ENCODE results near the gene UBE2QL1. TPM values are rescaled to one million over a fixed set of nuclear protein-coding genes. Genes with fewer than 3 reads are reported as not detected.

Gene UBE2QL1
- total RNA-seq, 4 donors from 2014 or later = 0.22 to 1.0 (median 0.50) TPM

GRCh38 chr5:6539060-6539459 is 90.4 kb downstream of the UBE2QL1 start:
- Histone ChIP-seq H3K36me3 (no peaks in the 10 kb centered on the region), H3K4me3 (no peak overlapping the region), H3K27ac (no peak overlapping the region), H3K27me3 (no peaks in the 10 kb centered on the region), H3K4me1 (no peaks in the 10 kb centered on the region), H3K9me3 (no peaks in the 10 kb centered on the region)
- WGBS, 2 donors = 92 to 93% methylated on average over 1 of the region's 1 CpG
- no peak for TF ChIP-seq POLR2A (IDR thresholded peaks at IDR 0.05)
- TF ChIP-seq CTCF (IDR thresholded peaks at IDR 0.05) = no peak
- no peak for TF ChIP-seq EP300 (IDR thresholded peaks at IDR 0.05)
- no peak for DNase-seq (ENCODE audit: low spot score in 2 of 2)

GRCh38 chr5:6540111-6540827 is 91.6 kb downstream of the UBE2QL1 start:
- Histone ChIP-seq H3K27me3 (no peaks in the 10 kb centered on the region), H3K27ac (no peak overlapping the region), H3K4me1 (no peaks in the 10 kb centered on the region), H3K4me3 (no peak overlapping the region), H3K36me3 (no peaks in the 10 kb centered on the region), H3K9me3 (no peaks in the 10 kb centered on the region)
- no peak for TF ChIP-seq CTCF (IDR thresholded peaks at IDR 0.05)
- no peak for TF ChIP-seq POLR2A (IDR thresholded peaks at IDR 0.05)
- no peak for TF ChIP-seq EP300 (IDR thresholded peaks at IDR 0.05)
- 72 to 78% methylated on average over 6 of the region's 6 CpGs for WGBS, 2 donors
- DNase-seq (ENCODE audit: low spot score in 2 of 2) = no peak

GRCh38 chr5:6541256-6542013 is 92.8 kb downstream of the UBE2QL1 start:
- H3K27me3 ChIP-seq = no peaks in the 10 kb centered on the region
- H3K36me3 ChIP-seq = no peaks in the 10 kb centered on the region
- H3K4me3 ChIP-seq = no peak overlapping the region
- DNase-seq (ENCODE audit: low spot score in 2 of 2) = no peak
- no peaks in the 10 kb centered on the region for H3K9me3 ChIP-seq
- H3K4me1 ChIP-seq = no peaks in the 10 kb centered on the region
- TF ChIP-seq CTCF (IDR thresholded peaks at IDR 0.05) (no peak), POLR2A (IDR thresholded peaks at IDR 0.05) (no peak), EP300 (IDR thresholded peaks at IDR 0.05) (no peak)
- no peak overlapping the region for H3K27ac ChIP-seq
- 76 to 79% methylated on average over 5 of the region's 5 CpGs for WGBS, 2 donors

- TF ChIP-seq CTCF (IDR thresholded peaks at IDR 0.05) (no peak), EP300 (IDR thresholded peaks at IDR 0.05) (no peak), POLR2A (IDR thresholded peaks at IDR 0.05) (no peak)
- Histone ChIP-seq H3K27ac (no peak overlapping the region), H3K36me3 (no peaks in the 10 kb centered on the region), H3K27me3 (no peaks in the 10 kb centered on the region), H3K4me3 (no peak overlapping the region), H3K4me1 (no peaks in the 10 kb centered on the region), H3K9me3 (no peaks in the 10 kb centered on the region)
- no peak for DNase-seq (ENCODE audit: low spot score in 2 of 2)
- 89 to 92% methylated on average over 9 to 12 of the region's 12 CpGs for WGBS, 2 donors
Measured at GRCh38 chr5:6542421-6543345, 94.0 kb downstream of the UBE2QL1 start.

All from tibial nerve (tissue), 4 donors.